Naive thymus-derived CD4-positive, alpha-beta T cell (primary cell): ENCODE measurements around the gene KLK14. TPM values are rescaled to one million over a fixed set of nuclear protein-coding genes. Genes with fewer than 3 reads are reported as not detected.

Experiments used
- ATAC-seq: fragments of 150-1000 bp; cut with Tn5 transposase; 2 replicates; pipeline ENCODE4 v1.10.0; 2021; ENCODE audit warnings: mild to moderate bottlenecking, moderate library complexity
- CTCF ChIA-PET: fragments of 350-600 bp; sonication (Branson Sonifier 250); formaldehyde crosslinking; loops from one replicate; lab custom pipeline; 2021; ENCODE audit warnings: antibody characterized with exemption; lab: Charles Lee
- POLR2A ChIA-PET: fragments of 350-600 bp; sonication (Branson Sonifier 250); formaldehyde crosslinking; loops from one replicate; lab custom pipeline; 2021; ENCODE audit warnings: antibody characterized with exemption, inconsistent platforms; lab: Charles Lee
- DNase-seq, 9 donors: peaks; one replicate each; pipeline versions ENCODE4 v3.0.0 to v3.0.0-alpha.2; 2020 to 2022; ENCODE audit warnings: mixed read lengths in 1 of 9
- H3K27ac ChIP-seq: one replicate; pipeline ENCODE4 v1.7.0; 2013; ENCODE audit warnings: mild to moderate bottlenecking, low read depth, low read length, moderate library complexity
- H3K27me3 ChIP-seq, 2 donors: one replicate each; pipeline ENCODE4 v1.7.0; 2013; ENCODE audit warnings: low read length in 2 of 2, mild to moderate bottlenecking in 2 of 2, moderate library complexity in 2 of 2; ENCODE audit not compliant: control insufficient read depth in 2 of 2, insufficient read depth in 2 of 2
- H3K36me3 ChIP-seq, 3 experiments: 1 replicate in 2 of 3; 2 replicates in 1 of 3; pipeline ENCODE4 v1.7.0; 2013; ENCODE audit warnings: low read length in 3 of 3, mild to moderate bottlenecking in 3 of 3, moderate library complexity in 1 of 3; ENCODE audit not compliant: insufficient read depth in 3 of 3, control insufficient read depth in 2 of 3
- H3K4me1 ChIP-seq, 2 donors: one replicate each; pipeline ENCODE4 v1.7.0; 2013; ENCODE audit warnings: low read length in 2 of 2, mild to moderate bottlenecking in 2 of 2, moderate library complexity in 1 of 2; ENCODE audit not compliant: control insufficient read depth in 2 of 2, insufficient read depth in 2 of 2
- H3K4me3 ChIP-seq: 2 replicates; pipeline ENCODE4 v1.7.0; 2013; ENCODE audit warnings: mild to moderate bottlenecking, low read length
- H3K9me3 ChIP-seq, 3 experiments: 1 replicate in 2 of 3; 2 replicates in 1 of 3; pipeline ENCODE4 v1.7.0; 2013; ENCODE audit warnings: low read length in 3 of 3; ENCODE audit not compliant: control insufficient read depth in 2 of 3
- H3K27ac Mint-ChIP-seq, 9 donors: one replicate each; pipeline ENCODE4 v1.8.0; 2020 to 2022; ENCODE audit warnings: mixed read lengths in 9 of 9, mild to moderate bottlenecking in 8 of 9, moderate library complexity in 5 of 9, inconsistent platforms in 2 of 9
- H3K27me3 Mint-ChIP-seq, 5 donors: one replicate each; pipeline ENCODE4 v1.8.0; 2021 to 2022; ENCODE audit warnings: mixed read lengths in 5 of 5, mild to moderate bottlenecking in 1 of 5
- H3K36me3 Mint-ChIP-seq, 5 donors: one replicate each; pipeline ENCODE4 v1.8.0; 2020 to 2022; ENCODE audit warnings: mixed read lengths in 5 of 5, mild to moderate bottlenecking in 3 of 5, inconsistent platforms in 1 of 5
- H3K4me1 Mint-ChIP-seq, 7 donors: one replicate each; pipeline ENCODE4 v1.8.0; 2020 to 2022; ENCODE audit warnings: mixed read lengths in 7 of 7, mild to moderate bottlenecking in 3 of 7, inconsistent platforms in 1 of 7
- H3K4me3 Mint-ChIP-seq, 10 donors: one replicate each; pipeline ENCODE4 v1.8.0; 2020 to 2022; ENCODE audit warnings: mild to moderate bottlenecking in 10 of 10, mixed read lengths in 10 of 10, moderate library complexity in 6 of 10, inconsistent platforms in 2 of 10
- H3K9me3 Mint-ChIP-seq, 11 donors: one replicate each; pipeline ENCODE4 v1.8.0; 2020 to 2022; ENCODE audit warnings: mixed read lengths in 11 of 11, mild to moderate bottlenecking in 4 of 11, inconsistent platforms in 1 of 11, moderate library complexity in 1 of 11
- intact Hi-C, 2 donors: fragments of 100-400 bp; cut with micrococcal nuclease; formaldehyde crosslinking; loops; one replicate each; pipeline ENCODE4 v1.15.1; 2023
- polyA plus RNA-seq, 2 donors: library from polyadenylated mRNA; unstranded; fragments of 300-500 nt; fragmentation: Illumina TruSeq; gene quantifications; one replicate each; pipeline ENCODE4 v1.2.3, GENCODE V29; 2021
- total RNA-seq, 6 experiments: library from RNA in 5 of 6; stranded (reverse) in 5 of 6; gene quantifications; 1 replicate in 5 of 6; 2 replicates in 1 of 6; pipeline ENCODE4 v1.2.3 and lab custom pipeline; 2021 to 2026

The KLK14 gene
- total and polyA plus RNA-seq, 7 experiments from 2014 or later: 0.34 to 0.92 (median 0.66) TPM; not detected in 2

DNA sequence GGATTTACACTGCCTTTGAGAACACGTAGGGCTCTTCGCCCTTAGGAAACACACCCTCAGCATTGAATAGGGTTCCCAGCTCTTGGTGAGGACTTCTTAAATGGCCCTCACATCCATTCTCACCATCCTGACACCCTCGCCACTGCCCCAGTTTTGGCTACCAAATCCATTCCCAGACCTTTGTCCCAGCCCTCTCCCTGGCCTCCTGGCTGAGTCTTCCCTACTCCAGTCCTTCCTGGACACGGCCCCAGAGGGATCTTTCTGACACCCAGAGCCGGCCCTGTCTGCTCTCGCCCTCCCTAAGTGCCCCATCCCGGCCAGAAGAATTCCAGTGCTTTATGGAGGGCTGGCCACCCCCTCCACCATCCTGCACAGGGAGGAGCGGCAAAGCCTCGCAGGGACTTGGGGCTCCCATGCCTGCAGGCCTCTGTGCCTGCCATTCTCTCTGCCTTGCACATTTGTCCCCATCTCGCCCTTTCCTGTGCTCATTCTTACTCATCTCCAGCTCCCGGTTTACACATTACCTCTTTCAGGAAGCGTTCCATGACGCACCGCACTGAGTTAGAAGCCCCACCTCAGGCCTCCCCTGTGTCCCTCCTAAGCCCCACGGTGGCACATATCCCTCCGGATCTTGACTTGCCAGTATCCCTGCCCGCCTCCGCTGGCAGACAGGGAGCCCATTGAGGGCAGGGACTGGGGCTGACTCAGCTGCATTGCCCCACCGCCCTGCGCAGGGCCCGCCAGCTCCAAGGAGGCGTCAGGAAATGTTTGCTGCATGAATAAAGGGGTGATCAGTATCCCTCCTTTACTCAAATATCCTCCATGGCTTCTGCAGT lies 11.0 kb upstream of the KLK14 start:
- Mint-ChIP-seq H3K27me3 (no peaks in the 10 kb centered on the region), H3K4me3 (no peak overlapping the region), H3K27ac (peak overlapping the region in 3 of 9 donors; percentile 3 to 81 (median 49)), H3K36me3 (peaks cover 0 to 14% (median 7%) of the 10 kb centered on the region in 5 donors), H3K9me3 (no peaks in the 10 kb centered on the region), H3K4me1 (peaks cover 8 to 25% (median 13%) of the 10 kb centered on the region in 7 donors)
- ATAC-seq (no peak), DNase-seq (no peak)
- peaks cover 5 to 17% of the 10 kb centered on the region in 2 donors for H3K4me1 ChIP-seq
- H3K27me3 ChIP-seq: no peaks in the 10 kb centered on the region
- H3K36me3 ChIP-seq: peaks cover 0 to 7% (median 0%) of the 10 kb centered on the region in 3 experiments
- H3K27ac ChIP-seq: no peak overlapping the region
- ChIA-PET POLR2A (no interaction called here), CTCF (interaction anchor here (0.6 to 1.3 kb wide), 2 partner anchors 76 to 77 kb away, joined by 3 to 6 read pairs; no protein-coding TSS in a partner anchor)
- intact Hi-C loops: no loop called here
- H3K4me3 ChIP-seq: no peak overlapping the region
- H3K9me3 ChIP-seq: no peaks in the 10 kb centered on the region

DNA sequence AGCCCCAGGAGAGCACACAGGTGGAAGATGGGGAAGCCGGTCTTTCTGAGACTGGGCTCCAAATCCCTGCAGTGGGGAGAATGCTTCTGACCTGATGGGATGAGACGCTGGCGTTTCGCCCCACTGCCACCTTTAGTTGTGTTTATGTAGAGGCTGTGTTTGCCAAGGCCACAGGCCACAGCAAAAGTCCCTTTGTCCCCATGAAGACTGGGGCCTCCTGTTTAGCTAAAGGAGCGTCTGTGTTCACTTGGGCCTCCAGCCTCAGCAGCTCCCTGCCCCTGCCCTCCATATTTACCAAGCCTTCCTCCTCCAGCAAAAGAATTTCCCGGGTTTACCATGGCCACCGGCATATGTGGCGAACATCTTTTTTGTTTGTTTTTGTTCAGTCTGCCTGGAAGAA lies 10.4 kb upstream of the KLK14 start:
- ChIA-PET POLR2A (no interaction called here), CTCF (no interaction called here)
- Mint-ChIP-seq H3K4me1 (peaks cover 8 to 25% (median 12%) of the 10 kb centered on the region in 7 donors), H3K4me3 (no peak overlapping the region), H3K36me3 (peaks cover 0 to 14% (median 7%) of the 10 kb centered on the region in 5 donors), H3K27me3 (no peaks in the 10 kb centered on the region), H3K9me3 (no peaks in the 10 kb centered on the region), H3K27ac (peak overlapping the region in 1 of 9 donors; percentile 3)
- ATAC-seq: no peak
- Histone ChIP-seq H3K9me3 (no peaks in the 10 kb centered on the region), H3K4me3 (no peak overlapping the region), H3K4me1 (peaks cover 5 to 15% of the 10 kb centered on the region in 2 donors), H3K27me3 (no peaks in the 10 kb centered on the region), H3K27ac (no peak overlapping the region), H3K36me3 (peaks cover 0 to 5% (median 0%) of the 10 kb centered on the region in 3 experiments)
- intact Hi-C loops: no loop called here
- no peak for DNase-seq

DNA sequence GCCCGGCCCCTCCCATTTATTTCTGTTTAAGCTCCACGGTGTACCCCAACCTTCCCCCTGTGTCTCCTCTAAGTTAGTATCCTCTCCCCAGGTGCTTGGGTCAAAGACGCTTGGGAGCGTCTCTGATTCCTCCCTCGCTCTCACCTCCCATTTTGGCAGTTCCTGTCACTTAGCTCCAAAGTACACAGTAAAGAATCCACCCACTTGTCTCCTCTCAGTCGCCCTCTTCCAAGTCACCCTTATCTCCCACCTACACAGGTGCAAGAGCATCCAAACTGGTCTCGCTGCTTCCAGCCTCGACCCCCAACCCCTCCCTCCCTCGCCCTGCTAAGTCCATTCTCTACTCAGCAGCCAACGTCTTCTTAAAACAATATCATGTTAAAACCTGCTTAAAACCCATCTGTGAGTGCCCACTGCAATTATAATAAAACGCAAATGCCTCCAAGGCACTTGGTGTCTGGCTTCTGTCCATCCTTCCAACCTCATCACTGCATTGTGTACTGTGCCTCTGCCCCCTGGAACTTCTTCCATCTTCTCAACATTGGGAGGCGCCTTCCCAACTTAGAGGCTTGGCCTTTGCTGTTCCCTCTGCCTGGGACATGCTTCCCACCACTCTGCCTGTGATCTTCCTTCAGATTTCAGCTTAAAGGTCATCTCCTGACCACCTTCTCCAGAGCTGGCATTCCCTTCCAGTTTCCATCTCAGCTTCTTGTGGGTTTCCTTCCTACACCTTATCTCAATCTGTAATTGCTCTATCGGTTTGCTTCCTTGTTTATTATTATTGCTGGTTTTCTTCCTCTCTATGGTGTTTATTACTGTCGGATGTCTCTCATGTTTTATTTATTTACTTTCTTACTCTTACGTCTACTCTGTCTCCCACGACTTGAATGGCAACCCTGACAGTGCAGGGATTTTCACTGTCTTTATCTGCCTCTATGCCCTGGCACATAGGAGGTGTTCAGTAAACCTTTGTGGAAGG lies 9.5 kb upstream of the KLK14 start:
- intact Hi-C loops: no loop called here
- H3K27ac Mint-ChIP-seq: peak overlapping the region in 3 of 9 donors; percentile 4 to 9 (median 5)
- Histone ChIP-seq H3K9me3 (no peaks in the 10 kb centered on the region), H3K36me3 (no peaks in the 10 kb centered on the region), H3K27me3 (no peaks in the 10 kb centered on the region), H3K4me1 (peaks cover 4 to 7% of the 10 kb centered on the region in 2 donors), H3K4me3 (no peak overlapping the region), H3K27ac (no peak overlapping the region)
- peaks cover 7 to 19% (median 8%) of the 10 kb centered on the region in 7 donors for H3K4me1 Mint-ChIP-seq
- H3K4me3 Mint-ChIP-seq: no peak overlapping the region
- H3K9me3 Mint-ChIP-seq: no peaks in the 10 kb centered on the region
- no peaks in the 10 kb centered on the region for H3K27me3 Mint-ChIP-seq
- CTCF ChIA-PET: interaction anchor here (0.7 kb wide), 1 partner anchor 11 kb away, joined by 3 read pairs; no protein-coding TSS in a partner anchor
- DNase-seq (no peak), ATAC-seq (no peak)
- POLR2A ChIA-PET: no interaction called here
- peaks cover 0 to 8% (median 6%) of the 10 kb centered on the region in 5 donors for H3K36me3 Mint-ChIP-seq

DNA sequence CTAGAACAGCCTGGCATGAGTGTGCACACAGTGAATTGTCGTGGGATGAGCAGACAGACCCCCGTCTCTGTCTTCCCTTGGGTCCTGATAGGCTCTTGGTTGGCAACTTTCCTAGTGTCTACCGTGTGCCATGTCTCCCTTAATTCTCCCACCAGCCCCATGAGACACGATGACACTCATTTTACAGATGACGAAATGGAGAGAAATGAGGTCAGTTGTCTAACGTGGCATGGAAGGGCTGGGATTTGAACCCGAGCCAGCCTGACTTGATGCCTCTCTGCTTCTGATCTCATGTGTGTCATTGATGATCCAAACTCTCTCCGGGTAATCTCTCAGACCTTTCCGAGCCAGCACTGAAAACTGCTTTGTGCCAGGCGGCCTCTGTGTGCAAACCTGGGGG lies 8.4 kb upstream of the KLK14 start:
- H3K27me3 ChIP-seq: no peaks in the 10 kb centered on the region
- H3K4me1 ChIP-seq: no peaks in the 10 kb centered on the region
- intact Hi-C loops: no loop called here
- H3K36me3 ChIP-seq: no peaks in the 10 kb centered on the region
- POLR2A ChIA-PET: no interaction called here
- Mint-ChIP-seq H3K36me3 (peaks cover 0 to 4% (median 0%) of the 10 kb centered on the region in 5 donors), H3K4me1 (peaks cover 0 to 12% (median 0%) of the 10 kb centered on the region in 7 donors), H3K27me3 (no peaks in the 10 kb centered on the region), H3K27ac (no peak overlapping the region), H3K9me3 (no peaks in the 10 kb centered on the region), H3K4me3 (no peak overlapping the region)
- ATAC-seq (no peak), DNase-seq (no peak)
- H3K27ac ChIP-seq: no peak overlapping the region
- CTCF ChIA-PET: interaction anchor here (0.7 kb wide), 1 partner anchor 10 kb away, joined by 3 read pairs; no protein-coding TSS in a partner anchor
- H3K9me3 ChIP-seq: no peaks in the 10 kb centered on the region
- H3K4me3 ChIP-seq: no peak overlapping the region

DNA sequence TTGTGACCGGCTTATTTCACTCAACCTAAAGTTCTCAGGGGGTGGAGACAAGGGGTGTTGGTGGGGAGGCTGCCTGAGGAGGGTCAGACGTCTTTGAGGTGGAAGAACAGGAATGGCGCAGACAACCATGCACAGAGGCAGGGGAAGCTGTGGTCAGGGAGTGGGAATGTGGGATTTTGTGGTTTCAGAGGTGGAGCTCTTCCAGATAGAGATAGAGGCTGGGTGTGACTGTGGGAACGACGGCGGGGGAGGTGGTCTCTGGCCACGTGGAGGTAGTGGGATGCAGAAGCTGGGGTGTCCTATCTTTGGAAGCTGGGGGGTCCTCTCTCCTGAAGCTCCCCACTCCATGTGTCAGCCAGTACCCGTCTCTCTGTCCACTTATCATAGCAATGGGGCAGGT lies 7.8 kb upstream of the KLK14 start:
- Mint-ChIP-seq H3K4me1 (peaks cover 0 to 12% (median 0%) of the 10 kb centered on the region in 7 donors), H3K36me3 (peaks cover 0 to 4% (median 0%) of the 10 kb centered on the region in 5 donors), H3K9me3 (no peaks in the 10 kb centered on the region), H3K4me3 (no peak overlapping the region), H3K27me3 (no peaks in the 10 kb centered on the region), H3K27ac (no peak overlapping the region)
- Histone ChIP-seq H3K9me3 (no peaks in the 10 kb centered on the region), H3K36me3 (no peaks in the 10 kb centered on the region), H3K4me3 (no peak overlapping the region), H3K27me3 (no peaks in the 10 kb centered on the region), H3K27ac (no peak overlapping the region), H3K4me1 (no peaks in the 10 kb centered on the region)
- POLR2A ChIA-PET: no interaction called here
- CTCF ChIA-PET: no interaction called here
- intact Hi-C loops: no loop called here
- ATAC-seq (no peak), DNase-seq (no peak)

DNA sequence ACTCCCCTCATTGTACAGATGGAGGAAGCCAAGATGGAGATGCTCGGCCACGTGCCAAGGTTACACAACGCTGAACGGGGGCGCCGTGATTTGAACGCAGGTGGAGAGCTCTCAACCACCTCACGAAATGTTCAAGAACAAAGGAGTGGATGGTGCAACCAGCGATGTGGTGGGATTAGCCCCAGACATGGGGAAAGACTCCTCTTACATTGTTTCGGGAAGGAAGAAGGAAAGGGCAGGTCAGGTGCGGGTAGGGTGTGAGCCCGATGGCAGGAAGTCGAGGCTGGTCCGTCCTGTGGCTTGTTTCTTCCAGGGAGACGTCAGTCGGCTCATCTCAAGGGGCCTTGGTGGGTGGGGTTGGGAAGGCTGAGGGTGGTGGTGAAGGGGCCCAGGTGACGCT lies 7.1 kb upstream of the KLK14 start:
- H3K4me1 ChIP-seq: no peaks in the 10 kb centered on the region
- Mint-ChIP-seq H3K4me1 (peaks cover 0 to 12% (median 0%) of the 10 kb centered on the region in 7 donors), H3K4me3 (no peak overlapping the region), H3K27ac (no peak overlapping the region), H3K27me3 (no peaks in the 10 kb centered on the region), H3K9me3 (no peaks in the 10 kb centered on the region), H3K36me3 (peaks cover 0 to 4% (median 0%) of the 10 kb centered on the region in 5 donors)
- ChIA-PET CTCF (no interaction called here), POLR2A (no interaction called here)
- no peak overlapping the region for H3K27ac ChIP-seq
- H3K9me3 ChIP-seq: no peaks in the 10 kb centered on the region
- no peak overlapping the region for H3K4me3 ChIP-seq
- DNase-seq (no peak), ATAC-seq (no peak)
- intact Hi-C loops: no loop called here
- no peaks in the 10 kb centered on the region for H3K36me3 ChIP-seq
- H3K27me3 ChIP-seq: no peaks in the 10 kb centered on the region
